ENCODE data around the gene ZNF783.

Gene ZNF783

GRCh38 chr7:149261829-149262617 is at the start of gene ZNF783:
Gene ZNF783, plus strand, starts transcription at chr7:149262196. Its CDS starts 138 bp downstream, at chr7:149262334.
- no peaks in the 10 kb centered on the region for H3K27me3 ChIP-seq
- H3K9ac ChIP-seq = peak within 1 kb of the TSS; percentile 76 to 88 (median 83)
- no peak for TF ChIP-seq Cebpa-rat (IDR thresholded peaks at IDR 0.05)
- peak within 1 kb of the TSS; percentile 57 to 71 (median 62) for H3K4me3 ChIP-seq
- no peaks in the 10 kb centered on the region for H3K9me3 ChIP-seq (replicated peaks in 1 of 11)
- H3K4me2 ChIP-seq = peak within 1 kb of the TSS; percentile 81 to 97 (median 92)
- peak within 1 kb of the TSS; percentile 81 to 90 (median 88) for H3K27ac ChIP-seq
- peaks cover 12 to 24% (median 21%) of the 10 kb centered on the region in 11 experiments for H3K36me3 ChIP-seq
- H4K20me1 ChIP-seq = peaks cover 0 to 4% (median 0%) of the 10 kb centered on the region in 11 experiments; a peak in 4 of 22 replicates
- peaks cover 16 to 26% (median 19%) of the 10 kb centered on the region in 10 experiments for H3K4me1 ChIP-seq

GRCh38 chr7:149214020-149214720 is 47.8 kb upstream of the ZNF783 start:
- Histone ChIP-seq H4K20me1 (peaks cover 0 to 80% (median 26%) of the 10 kb centered on the region in 11 experiments; a peak in 14 of 22 replicates), H3K9me3 (replicated peaks in 1 of 11) (no peaks in the 10 kb centered on the region), H3K27ac (no peak overlapping the region), H3K4me2 (no peak overlapping the region), H3K4me3 (no peak overlapping the region), H3K36me3 (peaks cover 100% of the 10 kb centered on the region in 11 experiments), H3K27me3 (no peaks in the 10 kb centered on the region), H3K9ac (no peak overlapping the region), H3K4me1 (no peaks in the 10 kb centered on the region)
- no peak for TF ChIP-seq Cebpa-rat (IDR thresholded peaks at IDR 0.05)

DNA sequence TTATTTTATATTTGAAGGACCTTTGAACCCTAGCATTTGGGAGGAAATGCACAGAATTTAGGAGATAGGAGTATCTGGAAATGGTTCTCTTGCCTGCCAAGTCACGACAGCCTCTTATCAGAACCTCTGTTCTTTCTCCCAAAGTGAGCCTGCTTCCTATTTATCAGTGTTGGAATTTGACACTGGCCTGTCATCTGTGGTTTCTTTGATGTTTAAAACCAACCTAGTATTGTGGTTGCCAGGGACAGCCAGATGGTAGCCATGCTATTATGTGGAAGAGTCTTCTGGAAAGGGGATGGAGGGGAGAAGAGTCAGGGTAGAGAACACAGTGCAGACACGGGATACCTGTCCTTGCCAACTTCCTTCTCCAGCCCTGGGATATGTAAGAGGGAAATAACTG is 45.6 kb upstream of the ZNF783 start:
- TF ChIP-seq Cebpa-rat (IDR thresholded peaks at IDR 0.05) = no peak
- Histone ChIP-seq H3K4me1 (peaks cover 0 to 8% (median 0%) of the 10 kb centered on the region in 10 experiments; a peak in 1 of 20 replicates), H3K27me3 (no peaks in the 10 kb centered on the region), H3K9me3 (replicated peaks in 1 of 11) (no peaks in the 10 kb centered on the region), H3K9ac (no peak overlapping the region), H3K36me3 (peaks cover 94 to 100% (median 100%) of the 10 kb centered on the region in 11 experiments), H4K20me1 (peaks cover 0 to 79% (median 19%) of the 10 kb centered on the region in 11 experiments; a peak in 11 of 22 replicates), H3K4me3 (no peak overlapping the region), H3K4me2 (no peak overlapping the region), H3K27ac (no peak overlapping the region)

DNA sequence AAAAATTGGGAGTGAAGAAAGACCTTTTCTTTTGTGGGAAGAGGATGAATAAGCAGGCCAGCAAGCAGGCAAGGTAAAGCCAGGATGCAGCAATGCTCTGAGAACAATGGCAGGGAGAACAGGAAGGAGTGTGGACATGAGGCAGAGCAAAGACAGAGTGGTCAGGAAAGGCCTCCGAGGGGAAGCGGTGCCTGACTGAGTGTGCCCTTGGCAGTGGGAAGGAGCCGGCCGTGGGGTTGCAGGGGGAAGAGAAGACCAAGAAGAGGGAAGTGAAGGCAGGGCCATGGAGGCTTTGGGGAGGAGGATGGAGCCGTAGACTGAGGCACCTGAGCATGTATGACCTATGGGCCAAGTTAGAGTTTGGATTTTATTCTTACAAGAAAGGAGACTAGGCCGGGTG is 44.4 kb upstream of the ZNF783 start:
- Histone ChIP-seq H3K27me3 (no peaks in the 10 kb centered on the region), H4K20me1 (peaks cover 0 to 77% (median 21%) of the 10 kb centered on the region in 11 experiments; a peak in 11 of 22 replicates), H3K4me1 (peaks cover 0 to 8% (median 0%) of the 10 kb centered on the region in 10 experiments; a peak in 1 of 20 replicates), H3K36me3 (peaks cover 86 to 99% (median 97%) of the 10 kb centered on the region in 11 experiments), H3K4me3 (no peak overlapping the region), H3K4me2 (no peak overlapping the region), H3K9ac (no peak overlapping the region), H3K9me3 (replicated peaks in 1 of 11) (no peaks in the 10 kb centered on the region), H3K27ac (no peak overlapping the region)
- TF ChIP-seq Cebpa-rat (IDR thresholded peaks at IDR 0.05) = no peak

DNA sequence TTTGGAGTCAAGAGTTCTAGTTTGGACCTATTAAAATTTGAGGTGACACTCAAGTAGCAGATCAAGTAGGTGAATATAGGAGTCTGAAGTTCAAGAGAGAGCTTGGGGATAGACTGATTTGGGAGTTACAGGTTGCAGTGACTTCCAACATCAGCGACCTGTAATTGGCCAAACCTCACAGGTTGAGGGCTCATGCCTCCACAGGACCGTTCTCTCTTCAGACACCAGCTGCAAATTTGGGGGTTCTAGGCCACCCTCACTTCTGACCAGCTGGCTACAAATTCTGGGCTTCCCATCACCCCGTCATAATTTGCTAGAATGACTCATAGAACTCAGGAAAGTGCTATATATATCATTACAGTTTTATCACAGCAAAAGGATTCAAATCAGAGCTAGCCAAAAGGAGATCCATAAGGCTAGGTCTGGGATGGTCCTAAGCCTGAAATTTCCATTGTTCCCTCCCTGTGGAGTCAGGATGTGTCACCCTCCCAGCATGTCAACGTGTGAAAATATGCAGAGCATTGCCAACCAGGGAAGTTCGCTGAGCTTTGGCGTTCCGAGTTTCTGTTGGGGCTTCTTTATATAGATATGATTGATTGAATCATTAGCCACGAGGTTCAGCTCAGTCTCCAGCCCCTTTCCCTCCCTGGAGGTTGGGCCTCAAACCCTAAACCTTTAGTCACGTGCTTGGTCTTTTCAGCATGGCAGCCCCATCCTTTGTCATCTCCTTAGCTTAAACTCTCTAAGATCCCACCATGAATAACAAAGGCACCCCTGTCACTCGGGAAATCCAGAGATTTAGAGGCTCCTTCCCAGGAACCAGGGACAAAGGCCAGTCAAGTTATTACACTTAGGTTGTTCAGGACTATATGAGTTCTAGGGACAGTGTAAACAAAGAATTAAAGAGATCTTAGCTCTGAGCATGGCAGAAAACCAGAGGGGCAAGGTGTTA is 43.3 kb upstream of the ZNF783 start:
- Histone ChIP-seq H3K4me3 (no peak overlapping the region), H3K9ac (no peak overlapping the region), H3K27me3 (no peaks in the 10 kb centered on the region), H3K27ac (no peak overlapping the region), H4K20me1 (peaks cover 0 to 75% (median 23%) of the 10 kb centered on the region in 11 experiments; a peak in 11 of 22 replicates), H3K9me3 (replicated peaks in 1 of 11) (no peaks in the 10 kb centered on the region), H3K4me1 (peaks cover 0 to 8% (median 0%) of the 10 kb centered on the region in 10 experiments; a peak in 1 of 20 replicates), H3K36me3 (peaks cover 84 to 98% (median 96%) of the 10 kb centered on the region in 11 experiments), H3K4me2 (no peak overlapping the region)
- TF ChIP-seq Cebpa-rat (IDR thresholded peaks at IDR 0.05) = no peak

DNA sequence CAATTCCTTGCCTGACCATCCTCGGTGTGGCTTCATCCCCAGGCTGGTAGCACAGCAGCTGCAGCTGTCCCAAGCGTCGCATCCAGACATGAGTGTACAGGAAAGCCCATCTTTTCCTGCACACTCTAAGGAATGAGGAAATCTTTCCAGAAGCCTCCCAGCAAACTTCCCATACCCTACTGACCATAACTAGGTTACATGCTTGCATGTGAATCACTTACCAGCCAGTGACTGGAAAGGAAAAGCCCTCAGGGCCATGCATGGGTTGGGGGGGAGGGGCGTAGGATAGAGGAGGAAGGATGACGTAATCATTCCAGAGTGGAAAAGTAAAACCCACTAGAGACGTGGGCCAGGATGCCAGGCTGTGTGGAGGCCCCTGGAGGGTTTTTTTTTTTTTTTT is 41.5 kb upstream of the ZNF783 start:
- Histone ChIP-seq H3K4me1 (peaks cover 0 to 8% (median 0%) of the 10 kb centered on the region in 10 experiments; a peak in 1 of 20 replicates), H3K4me3 (no peak overlapping the region), H3K36me3 (peaks cover 81 to 96% (median 93%) of the 10 kb centered on the region in 11 experiments), H3K27me3 (no peaks in the 10 kb centered on the region), H4K20me1 (peaks cover 0 to 81% (median 30%) of the 10 kb centered on the region in 11 experiments; a peak in 13 of 22 replicates), H3K9me3 (replicated peaks in 1 of 11) (no peaks in the 10 kb centered on the region), H3K27ac (no peak overlapping the region), H3K4me2 (no peak overlapping the region), H3K9ac (no peak overlapping the region)
- no peak for TF ChIP-seq Cebpa-rat (IDR thresholded peaks at IDR 0.05)

DNA sequence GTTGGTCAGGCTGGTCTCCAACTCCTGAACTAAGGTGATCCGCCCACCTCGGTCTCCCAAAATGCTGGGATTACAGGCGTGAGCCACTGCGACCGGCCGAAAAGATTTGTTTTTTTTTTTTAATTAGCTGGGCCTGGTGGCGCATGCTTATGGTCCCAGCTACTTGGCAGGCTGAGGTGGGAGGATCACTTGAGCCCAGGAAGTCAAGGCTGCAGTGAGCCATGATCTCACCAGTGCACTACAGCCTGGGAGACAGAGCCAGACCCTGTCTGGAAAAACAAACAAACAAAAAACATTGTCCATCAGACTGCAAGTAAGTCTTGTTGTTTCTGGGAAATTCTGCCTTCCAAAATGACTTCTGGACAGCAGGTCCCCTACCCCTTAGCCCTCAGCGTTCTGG is 38.8 kb upstream of the ZNF783 start:
- Histone ChIP-seq H3K4me2 (no peak overlapping the region), H3K9ac (no peak overlapping the region), H3K4me1 (peaks cover 0 to 11% (median 1%) of the 10 kb centered on the region in 10 experiments; a peak in 8 of 20 replicates), H4K20me1 (peaks cover 0 to 59% (median 23%) of the 10 kb centered on the region in 11 experiments; a peak in 11 of 22 replicates), H3K36me3 (peaks cover 59 to 87% (median 82%) of the 10 kb centered on the region in 11 experiments), H3K4me3 (no peak overlapping the region), H3K27me3 (no peaks in the 10 kb centered on the region), H3K27ac (no peak overlapping the region), H3K9me3 (replicated peaks in 1 of 11) (no peaks in the 10 kb centered on the region)
- no peak for TF ChIP-seq Cebpa-rat (IDR thresholded peaks at IDR 0.05)

DNA sequence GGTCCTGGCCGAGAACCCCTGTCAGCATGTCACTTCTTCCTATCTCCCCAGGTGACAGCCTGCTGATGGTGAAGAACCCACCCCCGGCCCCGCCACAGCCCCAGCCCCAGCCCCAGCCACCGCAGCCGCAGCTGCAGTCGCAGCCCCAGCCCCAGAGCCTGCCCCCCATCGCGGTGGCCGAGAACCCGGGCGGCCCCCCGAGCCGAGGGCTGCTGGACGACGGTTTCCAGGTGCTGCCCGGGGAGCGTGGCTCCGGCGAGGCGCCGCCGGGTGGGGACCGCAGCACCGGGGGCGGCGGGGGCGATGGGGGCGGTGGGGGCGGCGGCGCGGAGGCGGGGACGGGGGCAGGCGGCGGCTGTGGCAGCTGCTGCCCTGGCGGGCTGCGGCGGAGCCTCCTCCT is 38.2 kb upstream of the ZNF783 start:
- no peak for TF ChIP-seq Cebpa-rat (IDR thresholded peaks at IDR 0.05)
- Histone ChIP-seq H3K27ac (no peak overlapping the region), H3K9ac (no peak overlapping the region), H3K4me2 (no peak overlapping the region), H3K36me3 (peaks cover 53 to 81% (median 77%) of the 10 kb centered on the region in 11 experiments), H3K4me1 (peaks cover 0 to 16% (median 7%) of the 10 kb centered on the region in 10 experiments; a peak in 12 of 20 replicates), H3K27me3 (no peaks in the 10 kb centered on the region), H3K9me3 (replicated peaks in 1 of 11) (no peaks in the 10 kb centered on the region), H3K4me3 (no peak overlapping the region), H4K20me1 (peaks cover 0 to 53% (median 17%) of the 10 kb centered on the region in 11 experiments; a peak in 11 of 22 replicates)
